GM21390 (cell line): ENCODE data around the gene OR6V1.
A peak's percentile ranks its signal among the peaks of the same experiment; 100 is the strongest.
"Not testable (repeated sequence)": the region's sequence is repeated elsewhere in the genome, so short reads cannot be mapped to it uniquely, and the experiment has no call there.

Experiments
- ATAC-seq: cut with Tn5 transposase; IDR thresholded peaks from one replicate; pipeline ENCODE4 v1.9.1; 2021; ENCODE audit not compliant: unreplicated experiment

The OR6V1 gene

DNA sequence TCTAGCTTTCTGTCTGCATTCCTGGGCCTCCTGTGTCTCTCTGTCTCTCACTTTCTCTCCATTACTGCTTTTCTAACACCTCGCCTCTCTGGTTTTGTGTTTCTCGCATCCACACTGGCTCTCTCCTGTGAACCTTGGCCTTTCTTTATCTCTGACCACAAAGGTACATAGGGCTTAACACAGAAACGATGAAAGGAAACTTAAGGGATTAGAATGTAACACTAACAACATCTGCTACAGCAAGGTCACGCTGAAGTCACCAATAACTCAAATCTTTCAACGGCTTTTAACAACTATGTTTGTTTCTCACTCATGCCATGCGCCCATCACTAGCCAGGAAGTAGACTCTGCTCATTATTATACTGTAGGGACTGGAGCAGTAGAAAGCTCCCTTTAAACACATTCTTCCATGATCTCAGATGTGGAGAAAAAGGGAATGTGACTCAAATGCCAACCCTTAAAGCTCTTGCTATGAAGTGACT is 9.3 kb upstream of the OR6V1 start:
- ATAC-seq: no peak

DNA sequence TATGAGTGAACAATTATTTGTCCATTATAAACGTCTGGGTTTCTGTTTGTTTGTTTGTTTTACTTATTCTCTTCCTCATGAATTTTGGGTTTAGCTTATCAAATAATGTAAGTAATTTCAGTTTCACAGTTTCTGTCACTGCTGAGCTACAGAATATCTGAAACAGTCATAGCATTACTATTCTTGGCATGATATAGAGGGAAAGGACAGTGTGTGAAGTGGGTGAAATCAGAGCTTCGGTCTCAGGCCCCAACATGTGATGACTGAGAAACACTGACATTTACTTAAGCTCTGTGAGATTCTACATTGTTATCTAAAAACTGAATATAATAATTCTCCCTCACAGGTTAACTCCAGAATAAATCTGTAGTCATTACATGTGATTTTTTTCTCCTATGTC is 8.8 kb upstream of the OR6V1 start:
- no peak for ATAC-seq

DNA sequence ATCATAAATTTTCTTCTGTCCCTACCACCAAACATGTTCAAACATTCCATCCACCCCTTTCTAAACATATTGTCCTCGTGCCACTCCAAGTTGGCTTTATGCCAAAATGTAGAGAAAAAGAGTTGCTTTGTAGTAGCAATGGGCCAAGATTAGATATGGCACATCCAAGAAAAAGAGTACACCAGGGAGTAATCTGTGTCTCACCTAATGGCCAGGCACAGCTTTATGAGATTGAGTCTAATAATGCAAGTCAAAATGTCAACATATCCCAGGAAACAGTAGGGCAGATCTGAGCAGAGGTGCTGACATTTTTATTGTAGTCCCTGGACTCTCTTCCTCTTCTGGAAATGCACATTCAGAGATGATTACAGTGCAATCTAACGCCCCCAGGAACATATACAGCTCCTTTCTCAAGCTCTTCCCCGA is 5.7 kb upstream of the OR6V1 start:
- no peak for ATAC-seq

DNA sequence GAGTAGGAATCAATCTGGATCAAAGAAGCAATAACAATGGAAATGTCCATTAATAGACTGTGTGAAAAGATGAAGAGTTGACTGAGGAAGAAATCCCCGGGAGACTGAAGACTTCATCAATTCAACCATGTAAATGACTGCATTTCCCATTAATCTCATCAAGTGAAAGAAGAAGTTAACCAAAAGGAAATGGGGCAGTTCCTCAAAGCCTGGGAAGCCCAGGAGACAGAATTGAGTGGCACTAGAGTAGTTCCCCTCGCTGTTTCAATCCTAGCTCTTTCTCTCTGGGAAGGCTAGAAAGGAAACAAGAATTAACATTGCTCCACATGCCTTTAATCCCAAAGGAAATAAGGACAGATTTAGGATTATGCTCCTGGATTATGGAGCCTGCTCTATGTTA is 4.8 kb upstream of the OR6V1 start:
- no peak for ATAC-seq

DNA sequence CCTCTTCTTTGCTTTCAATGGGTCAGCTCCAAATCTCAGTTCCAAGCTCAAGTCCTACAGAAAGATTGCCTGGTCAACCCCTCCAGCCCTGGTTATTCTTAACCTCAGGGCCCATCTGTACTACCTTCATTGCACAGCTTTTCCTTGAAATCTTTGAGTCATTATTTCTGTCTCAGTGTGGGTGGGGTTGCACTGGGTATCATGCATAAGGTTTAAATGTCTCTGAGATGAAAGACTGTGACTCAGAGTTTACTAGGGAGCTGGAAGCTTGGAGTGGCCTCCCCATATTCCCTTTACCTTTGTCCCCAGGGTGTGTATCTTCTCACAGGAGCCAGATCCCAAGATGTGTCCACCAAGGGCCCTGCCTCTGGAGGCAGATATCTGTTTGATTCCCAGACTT is 3.3 kb upstream of the OR6V1 start:
- ATAC-seq: no peak

DNA sequence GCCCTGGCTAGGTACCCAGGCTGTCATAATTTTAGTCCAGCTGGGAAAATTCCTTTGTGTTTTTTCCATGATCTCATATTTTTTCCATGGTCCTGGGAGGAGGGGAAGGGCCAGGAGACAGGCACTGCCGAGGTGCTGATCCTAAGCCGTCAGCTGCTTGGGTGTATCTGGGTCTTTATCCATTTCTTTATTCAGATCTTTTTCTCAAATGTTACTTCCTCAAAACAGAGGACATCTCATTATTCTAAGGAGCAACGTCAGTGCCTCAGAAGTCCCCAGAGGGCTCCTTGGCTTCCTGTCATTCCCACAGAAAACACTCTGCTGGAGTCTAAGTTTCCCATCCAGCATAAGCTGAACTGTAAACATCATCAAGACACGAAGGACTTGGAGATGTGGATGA is 2.8 kb upstream of the OR6V1 start:
- ATAC-seq: no peak

DNA sequence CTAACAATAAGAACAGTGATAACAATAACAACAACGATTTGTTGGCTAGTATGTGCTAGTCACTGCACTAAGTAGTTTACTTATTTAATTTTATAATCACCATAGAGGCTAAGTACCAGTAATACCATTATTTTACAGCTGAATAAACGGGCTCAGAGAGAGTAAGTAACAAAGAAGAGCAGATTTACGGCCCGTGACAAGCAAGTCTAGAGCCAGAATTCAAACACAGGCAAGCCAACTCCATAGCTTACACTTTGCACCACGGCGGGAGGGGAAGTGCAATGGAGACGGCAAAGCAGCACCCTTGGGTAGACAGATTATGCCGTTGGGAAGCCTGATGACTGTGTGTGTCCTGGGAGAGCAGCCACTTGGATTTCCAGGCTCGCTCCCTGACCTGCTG is 1.2 kb upstream of the OR6V1 start:
- ATAC-seq: no peak

DNA sequence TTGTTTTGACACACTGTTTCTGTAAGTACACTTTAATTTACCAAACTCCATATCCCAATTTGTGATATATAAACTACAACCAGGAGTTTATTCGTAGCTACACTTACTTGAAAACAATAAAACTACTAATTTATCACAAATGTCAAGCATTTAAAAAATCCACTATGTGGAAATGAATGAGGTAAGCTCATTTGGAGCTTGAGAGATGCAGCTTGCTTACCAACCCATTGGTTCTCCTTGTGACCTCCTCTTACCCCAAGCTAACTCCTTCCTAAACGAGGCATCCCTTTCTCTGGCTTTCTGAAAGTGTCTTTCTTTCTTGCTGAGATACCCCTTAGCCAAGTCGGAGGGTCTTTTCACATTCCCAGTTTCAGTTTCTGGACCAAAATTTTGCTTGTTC is 2.5 kb downstream of the OR6V1 start:
- no peak for ATAC-seq

DNA sequence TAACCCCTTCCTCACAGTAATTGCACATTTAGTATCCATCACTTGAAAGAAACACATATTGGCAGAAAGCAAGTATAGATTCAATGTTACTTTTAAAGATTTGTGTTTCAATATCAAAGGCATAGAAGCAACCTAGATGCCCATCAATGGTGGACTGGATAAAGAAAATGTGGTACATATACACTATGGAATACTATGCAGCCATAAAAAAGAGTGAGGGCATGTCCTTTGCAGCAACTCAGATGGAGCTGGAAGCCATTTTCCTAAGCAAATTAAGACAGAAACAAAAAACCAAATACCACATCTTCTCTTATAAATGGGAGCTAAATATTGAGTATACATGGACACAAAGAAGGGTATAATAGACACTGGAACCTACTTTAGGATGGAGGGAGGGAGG is 3.6 kb downstream of the OR6V1 start:
- no peak for ATAC-seq

DNA sequence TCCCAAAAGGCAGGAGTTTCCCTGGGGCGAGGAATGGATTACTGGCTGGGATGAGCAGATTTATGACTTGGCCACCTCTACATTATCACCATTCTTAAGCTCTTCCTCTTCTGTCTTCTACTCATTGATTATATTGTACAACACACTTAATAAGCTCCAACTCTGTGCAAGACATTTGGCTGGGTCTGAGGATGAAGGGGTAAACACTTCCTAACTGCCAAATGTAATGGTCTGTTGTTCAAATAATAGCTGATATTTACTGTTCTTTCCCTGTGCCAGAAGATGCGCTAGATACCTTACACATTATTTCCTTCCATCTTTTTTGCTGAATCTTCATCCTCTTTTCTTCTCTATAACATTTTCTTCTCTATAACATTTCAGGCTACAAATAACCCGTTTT is 11.6 kb downstream of the OR6V1 start:
- ATAC-seq: no peak

DNA sequence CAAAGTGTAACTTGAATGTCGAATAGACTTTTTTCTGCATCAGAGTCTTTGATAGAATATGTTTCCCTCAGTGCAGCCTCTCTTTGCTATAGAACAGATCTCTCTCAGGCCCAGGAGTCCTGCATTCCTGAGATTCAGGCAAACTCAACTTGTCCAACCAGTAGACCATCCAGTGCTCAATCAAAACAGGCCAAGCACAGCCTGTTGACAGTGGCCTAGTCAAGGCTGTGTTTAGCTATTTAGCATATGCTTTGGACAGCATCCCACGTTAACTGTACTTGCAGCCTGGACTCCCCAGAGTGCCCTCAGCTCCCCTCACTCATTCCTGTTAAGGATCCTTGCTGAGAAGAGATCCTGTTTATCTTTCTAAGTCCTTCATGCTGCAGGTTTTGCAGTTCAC is 16.3 kb downstream of the OR6V1 start:
- no peak for ATAC-seq

DNA sequence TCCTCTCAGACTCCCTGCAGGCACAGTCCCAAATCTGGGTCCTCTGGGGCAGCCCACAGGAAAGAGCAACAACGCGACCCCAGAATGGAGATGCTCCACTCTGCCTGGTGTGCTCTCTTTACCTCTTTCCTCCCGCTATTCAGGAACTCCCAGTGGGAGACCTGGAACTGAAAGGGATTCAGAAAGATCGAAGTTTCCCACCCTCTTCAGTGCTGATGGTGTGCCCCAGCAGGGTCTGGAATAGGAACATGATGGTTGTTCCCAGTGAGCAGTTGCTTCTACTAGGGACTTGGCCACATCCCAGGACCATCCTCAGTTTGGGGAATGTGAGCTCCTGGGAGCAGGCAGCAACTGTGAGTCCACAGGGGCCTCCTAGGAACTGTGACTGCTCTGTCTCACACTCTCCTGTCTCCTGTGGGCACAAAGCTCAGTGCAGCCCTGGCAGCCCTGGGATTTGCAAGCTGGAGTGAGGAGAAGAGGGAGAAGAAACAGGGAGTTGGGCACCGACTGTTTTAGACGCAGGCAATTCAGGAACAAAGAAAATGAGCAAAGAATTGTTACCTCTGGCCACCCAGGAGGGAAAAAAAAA is 17.9 kb downstream of the OR6V1 start:
- ATAC-seq: no peak

DNA sequence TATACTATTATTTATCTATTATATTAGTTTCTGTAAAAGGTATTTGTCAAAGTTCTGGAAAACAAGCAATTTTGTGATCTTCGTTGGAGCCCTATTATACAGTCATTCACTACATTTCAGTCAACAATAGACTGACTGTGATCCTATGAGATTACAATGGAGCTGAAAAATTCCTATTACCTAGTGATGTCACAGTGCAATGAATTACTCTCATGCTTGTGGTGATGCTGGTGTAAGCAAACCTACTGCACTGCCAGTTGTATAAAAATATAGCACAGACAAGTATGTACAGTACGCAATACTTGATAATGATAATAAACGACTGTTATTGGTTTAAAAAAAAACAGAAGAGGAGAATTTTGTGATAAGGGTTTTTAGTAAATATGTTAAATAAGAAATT is 21.4 kb downstream of the OR6V1 start:
- ATAC-seq: no peak

DNA sequence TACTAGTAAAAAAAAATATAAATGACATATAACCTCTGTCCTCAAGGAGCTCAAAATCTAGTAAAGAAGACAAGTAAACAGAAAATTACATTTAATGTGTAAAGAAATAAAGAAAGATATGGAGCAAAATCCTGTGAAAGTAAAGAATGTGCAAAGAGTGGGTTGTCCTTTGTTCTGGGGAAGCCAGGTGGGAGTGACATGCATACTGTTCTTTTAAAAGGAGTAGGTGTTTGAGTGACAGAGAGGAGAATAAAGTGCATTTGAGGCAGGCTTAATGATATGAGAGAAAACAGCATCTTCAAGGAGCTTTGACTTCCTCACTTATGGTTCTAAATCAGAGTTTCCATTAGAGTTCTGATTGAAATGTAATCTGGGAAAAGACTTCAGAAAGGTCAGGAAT is 22.0 kb downstream of the OR6V1 start:
- no peak for ATAC-seq

DNA sequence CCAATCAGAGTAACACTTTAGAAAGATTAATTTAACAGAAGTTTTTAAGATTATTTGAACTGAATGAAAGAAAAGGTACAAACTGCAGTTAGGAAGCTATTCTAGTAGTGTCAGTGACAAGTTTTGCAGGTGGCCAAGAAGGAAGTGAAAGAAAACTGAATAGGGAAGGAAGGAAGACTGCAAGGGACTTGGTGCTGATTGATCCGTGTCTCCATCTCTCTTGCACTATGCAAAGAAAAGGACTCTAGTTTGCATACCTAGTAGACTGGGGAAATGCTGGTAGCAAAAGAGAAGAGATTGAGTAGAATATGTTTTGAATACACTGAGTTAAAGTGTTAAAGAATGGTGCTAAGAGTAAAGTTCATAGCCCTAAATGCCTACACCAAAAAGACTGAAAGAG is 33.0 kb downstream of the OR6V1 start:
- peak; percentile 74 for ATAC-seq

DNA sequence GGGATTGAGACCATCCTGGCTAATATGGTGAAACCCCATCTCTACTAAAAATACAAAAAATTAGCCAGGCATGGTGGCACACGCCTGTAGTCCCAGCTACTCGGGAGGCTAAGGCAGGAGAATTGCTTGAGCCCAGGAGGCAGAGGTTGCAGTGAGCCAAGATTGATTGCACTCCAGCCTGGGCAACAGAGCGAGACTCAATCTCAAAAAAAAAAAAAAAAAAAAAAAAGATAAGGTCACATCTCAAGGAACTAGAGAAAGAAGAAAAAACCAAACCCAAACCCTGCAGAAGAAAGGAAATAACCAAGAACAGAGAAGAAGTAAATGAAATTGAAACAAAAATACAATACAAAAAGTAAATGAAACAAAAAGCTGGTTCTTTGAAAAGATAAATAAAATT is 33.5 kb downstream of the OR6V1 start:
- ATAC-seq: not testable (repeated sequence)

DNA sequence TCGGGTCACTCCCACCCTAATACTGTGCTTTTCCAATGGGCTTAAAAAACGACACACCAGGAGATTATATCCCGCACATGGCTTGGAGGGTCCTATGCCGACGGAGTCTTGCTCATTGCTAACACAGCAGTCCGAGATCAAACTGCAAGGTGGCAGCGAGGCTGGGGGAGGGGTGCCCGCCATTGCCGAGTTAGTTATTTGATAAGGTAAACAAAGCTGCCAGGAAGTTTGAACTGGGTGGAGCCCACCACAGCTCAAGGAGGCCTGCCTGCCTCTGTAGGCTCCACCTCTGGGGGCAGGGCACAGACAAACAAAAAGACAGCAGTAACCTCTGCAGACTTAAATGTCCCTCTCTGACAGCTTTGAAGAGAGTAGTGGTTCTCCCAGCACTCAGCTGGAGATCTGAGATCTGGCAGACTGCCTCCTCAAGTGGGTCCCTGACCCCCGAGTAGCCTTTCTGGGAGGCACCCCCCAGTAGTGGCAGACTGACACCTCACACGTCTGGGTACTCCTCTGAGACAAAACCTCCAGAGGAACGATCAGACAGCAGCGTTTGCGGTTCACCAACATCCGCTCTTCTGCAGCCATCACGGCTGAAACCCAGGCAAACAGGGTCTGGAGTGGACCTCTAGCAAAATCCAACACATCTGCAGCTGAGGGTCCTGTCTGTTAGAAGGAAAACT is 36.5 kb downstream of the OR6V1 start:
- ATAC-seq: not testable (repeated sequence)

DNA sequence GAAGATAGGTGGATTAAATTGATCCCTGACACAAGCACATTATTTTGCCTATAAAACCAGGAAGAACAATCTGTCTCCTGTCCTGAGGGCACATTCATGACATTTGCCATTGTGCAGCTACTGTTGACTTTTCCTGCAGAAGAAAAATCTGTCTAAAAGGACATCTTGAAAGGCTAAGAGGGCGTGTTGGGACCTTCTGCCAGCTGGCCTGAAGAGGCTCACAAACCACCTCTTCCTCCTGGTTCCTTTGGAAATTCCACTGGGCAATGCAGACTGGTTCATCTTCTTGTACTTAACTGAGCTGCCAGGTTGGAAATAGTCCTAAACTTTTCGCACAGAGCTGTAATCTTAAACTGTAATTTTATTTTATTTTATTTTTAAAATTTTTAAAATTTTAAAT is 44.0 kb downstream of the OR6V1 start:
- no peak for ATAC-seq

DNA sequence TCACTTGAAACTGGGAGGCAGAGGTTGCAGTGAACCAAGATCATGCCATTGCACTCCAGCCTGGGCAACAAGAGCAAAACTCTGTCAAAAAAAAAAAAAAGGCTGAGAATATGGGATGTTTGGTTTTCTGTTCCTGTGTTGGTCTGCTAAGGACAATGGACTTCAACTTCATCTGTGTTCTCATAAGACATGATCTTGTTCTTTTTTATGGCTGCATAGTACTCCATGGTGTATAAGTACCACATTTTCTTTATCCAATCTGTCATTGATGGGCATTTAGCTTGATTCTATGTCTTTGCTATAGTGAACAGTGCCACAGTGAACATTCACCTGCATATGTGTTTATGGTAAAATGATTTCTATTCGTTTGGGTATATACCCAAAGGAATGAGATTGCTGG is 47.4 kb downstream of the OR6V1 start:
- ATAC-seq: not testable (repeated sequence)
